ENCODE results near the gene LRFN2. TPM values are rescaled to one million over a fixed set of nuclear protein-coding genes. Genes with fewer than 3 reads are reported as not detected.

Gene LRFN2
- polyA plus RNA-seq, 1 of the 3 experiments (the other 2 are of a cell fraction) = 0.02 TPM

DNA sequence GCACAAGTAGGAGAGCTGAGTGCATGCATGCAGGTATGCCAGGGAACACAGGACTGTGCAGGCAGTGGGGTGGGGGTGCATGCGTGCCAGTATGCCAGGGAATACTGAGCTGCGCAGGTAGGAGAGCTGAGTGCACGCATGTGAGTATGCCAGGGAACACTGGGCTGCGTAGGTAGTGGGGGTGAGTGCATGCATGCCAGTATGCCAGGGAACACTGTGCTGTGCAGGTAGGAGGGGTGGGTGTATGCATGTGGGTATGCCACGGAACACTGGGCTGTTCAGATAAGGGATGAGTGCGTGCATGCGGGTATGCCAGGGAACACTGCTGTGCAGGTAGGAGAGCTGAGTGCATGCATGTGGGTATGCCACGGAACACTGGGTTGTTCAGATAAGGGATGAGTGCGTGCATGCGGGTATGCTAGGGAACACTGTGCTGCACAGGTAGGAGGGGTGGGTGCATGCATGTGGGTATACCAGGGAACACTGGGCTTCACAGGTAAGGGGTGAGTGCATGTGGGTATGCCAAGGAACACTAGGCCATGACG lies 77.4 kb downstream of the LRFN2 start:
- Histone ChIP-seq H3K79me2 (ENCODE audit: insufficient read depth) (no peaks in the 10 kb centered on the region), H3K27me3 (ENCODE audit: insufficient read depth) (no peaks in the 10 kb centered on the region), H3K9me2 (no peaks in the 10 kb centered on the region), H3K36me3 (replicated peaks in 1 of 2; ENCODE audit: control insufficient read depth in 1 of 2, insufficient read depth in 2 of 2, low read length in 1 of 2) (no peaks in the 10 kb centered on the region), H3K4me1 (ENCODE audit: control insufficient read depth in 1 of 2, insufficient read depth in 2 of 2, low read depth in 1 of 2, low read length in 1 of 2) (peaks cover 0 to 58% of the 10 kb centered on the region in 2 experiments; a peak in 2 of 4 replicates), H3K4me2 (no peak overlapping the region), H4K20me1 (ENCODE audit: insufficient read depth) (no peaks in the 10 kb centered on the region), H3K9me3 (no peaks in the 10 kb centered on the region), H3K4me3 (ENCODE audit: low read depth in 2 of 2, low read length in 1 of 2) (no peak overlapping the region), H3F3A (replicated peaks; ENCODE audit: insufficient read depth) (no peaks in the 10 kb centered on the region), H3K9ac (no peak overlapping the region), H3K27ac (ENCODE audit: low read depth in 2 of 2, low read length in 1 of 2) (peak overlapping the region in 1 of 2 experiments; percentile 88; a peak in 2 of 4 replicates), H2AFZ (ENCODE audit: low read depth) (no peak overlapping the region)
- CTCF ChIA-PET = interaction anchor here (1.0 to 2.4 kb wide), 4 partner anchors 19 to 181 kb away, joined by 3 to 9 read pairs (median 6); partner anchors contain the start of gene LRFN2
- DNase-seq = no peak
- 57% methylated on average over 11 of the region's 11 CpGs for WGBS (ENCODE audit: low lambda C conversion rate)
- POLR2A ChIA-PET = interaction anchor here (1.0 kb wide), 2 partner anchors 77 to 98 kb away, joined by 3 read pairs; partner anchors contain the start of gene LRFN2
- TF ChIP-seq MEF2A (IDR thresholded peaks at IDR 0.05; ENCODE audit: borderline replicate concordance, low read depth) (no peak), RFX5 (IDR thresholded peaks at IDR 0.05; ENCODE audit: low read length) (no peak), CTCF (IDR thresholded peaks at IDR 0.05) (no peak), CHD2 (IDR thresholded peaks at IDR 0.05; ENCODE audit: low read length, partially characterized antibody) (no peak), EP300 (IDR thresholded peaks at IDR 0.05; ENCODE audit: borderline replicate concordance in 1 of 2, low read depth in 1 of 2, low read length in 1 of 2) (no peak), TEAD4 (IDR thresholded peaks at IDR 0.05; ENCODE audit: borderline replicate concordance, insufficient read depth) (no peak), FOXM1 (IDR thresholded peaks at IDR 0.05; ENCODE audit: low read depth) (no peak), USF1 (IDR thresholded peaks at IDR 0.05; ENCODE audit: borderline replicate concordance, low read depth) (no peak), GATA2 (CRISPR knock-in tag; IDR thresholded peaks at IDR 0.05) (no peak), YY1 (IDR thresholded peaks at IDR 0.05; ENCODE audit: low read depth) (no peak)
- TF ChIP-seq, protein P1, sequence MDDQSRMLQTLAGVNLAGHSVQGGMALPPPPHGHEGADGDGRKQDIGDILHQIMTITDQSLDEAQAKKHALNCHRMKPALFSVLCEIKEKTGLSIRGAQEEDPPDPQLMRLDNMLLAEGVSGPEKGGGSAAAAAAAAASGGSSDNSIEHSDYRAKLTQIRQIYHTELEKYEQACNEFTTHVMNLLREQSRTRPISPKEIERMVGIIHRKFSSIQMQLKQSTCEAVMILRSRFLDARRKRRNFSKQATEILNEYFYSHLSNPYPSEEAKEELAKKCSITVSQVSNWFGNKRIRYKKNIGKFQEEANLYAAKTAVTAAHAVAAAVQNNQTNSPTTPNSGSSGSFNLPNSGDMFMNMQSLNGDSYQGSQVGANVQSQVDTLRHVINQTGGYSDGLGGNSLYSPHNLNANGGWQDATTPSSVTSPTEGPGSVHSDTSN (IDR thresholded peaks at IDR 0.05) = no peak

- Histone ChIP-seq H3K4me2 (no peak overlapping the region), H3K27ac (ENCODE audit: low read depth in 2 of 2, low read length in 1 of 2) (no peak overlapping the region), H3K36me3 (replicated peaks in 1 of 2; ENCODE audit: control insufficient read depth in 1 of 2, insufficient read depth in 2 of 2, low read length in 1 of 2) (no peaks in the 10 kb centered on the region), H2AFZ (ENCODE audit: low read depth) (no peak overlapping the region), H3K79me2 (ENCODE audit: insufficient read depth) (no peaks in the 10 kb centered on the region), H3K27me3 (ENCODE audit: insufficient read depth) (no peaks in the 10 kb centered on the region), H3F3A (replicated peaks; ENCODE audit: insufficient read depth) (no peaks in the 10 kb centered on the region), H3K9me3 (no peaks in the 10 kb centered on the region), H3K4me3 (ENCODE audit: low read depth in 2 of 2, low read length in 1 of 2) (no peak overlapping the region), H3K9me2 (no peaks in the 10 kb centered on the region), H4K20me1 (ENCODE audit: insufficient read depth) (no peaks in the 10 kb centered on the region), H3K4me1 (ENCODE audit: control insufficient read depth in 1 of 2, insufficient read depth in 2 of 2, low read depth in 1 of 2, low read length in 1 of 2) (peaks cover 0 to 57% of the 10 kb centered on the region in 2 experiments; a peak in 2 of 4 replicates), H3K9ac (no peak overlapping the region)
- ChIA-PET POLR2A (no interaction called here), CTCF (interaction anchor here (2.4 kb wide), 1 partner anchor 79 kb away, joined by 9 read pairs; the partner anchor contains the start of gene LRFN2)
- no peak for DNase-seq
- 40% methylated on average over 1 of the region's 1 CpG for WGBS (ENCODE audit: low lambda C conversion rate)
- TF ChIP-seq TCF12 (IDR thresholded peaks at IDR 0.05) (no peak), FOXJ3 (CRISPR knock-in tag; IDR thresholded peaks at IDR 0.05) (no peak), MAX (IDR thresholded peaks at IDR 0.05; ENCODE audit: low read depth) (no peak), RAD21 (IDR thresholded peaks at IDR 0.05; ENCODE audit: low read length) (no peak)
Observed at GRCh38 chr6:40509086-40509485, 78.1 kb downstream of the LRFN2 start.
